ENCODE measurements around the gene TRPC3. TPM values are rescaled to one million over a fixed set of nuclear protein-coding genes. Genes with fewer than 3 reads are reported as not detected.

The TRPC3 gene
- total RNA-seq, 1 experiment from 2014 or later = 0.91 TPM

DNA sequence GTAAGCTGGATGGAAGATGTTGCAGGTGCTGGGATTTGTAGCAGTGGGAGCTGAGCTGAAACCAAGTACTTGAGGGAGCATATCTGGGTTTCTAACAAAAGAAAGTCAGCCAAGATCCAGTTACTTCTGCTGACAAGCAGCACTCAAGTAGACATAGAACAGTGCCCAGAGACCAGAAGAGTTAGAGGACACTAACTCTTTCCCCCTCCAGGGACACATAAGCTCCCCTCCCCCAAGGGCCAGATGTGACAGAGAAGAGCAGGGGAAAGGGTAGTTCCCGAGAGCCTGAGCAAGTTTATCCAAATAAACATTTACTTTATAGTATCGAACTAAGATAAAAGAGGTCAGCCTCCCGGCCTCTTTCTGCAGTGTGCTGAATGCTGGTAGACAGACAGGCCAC, 12.2 kb downstream of the TRPC3 start:
- no peak for DNase-seq
- no peaks in the 10 kb centered on the region for H3K27me3 ChIP-seq (replicated peaks; ENCODE audit: control insufficient read depth, insufficient read depth, low read length)
- intact Hi-C loops (cut with micrococcal nuclease; ENCODE audit: unreplicated experiment) = no loop called here
- H3K9me3 Mint-ChIP-seq (ENCODE audit: unreplicated experiment) = no peaks in the 10 kb centered on the region
- POLR2A ChIA-PET = no interaction called here
- H3K27ac Mint-ChIP-seq (ENCODE audit: unreplicated experiment) = no peak overlapping the region
- no peak overlapping the region for H3K4me3 Mint-ChIP-seq (ENCODE audit: unreplicated experiment)
- no peaks in the 10 kb centered on the region for H3K27me3 Mint-ChIP-seq (ENCODE audit: insufficient read depth, unreplicated experiment)
- BruUV-seq (replicated peaks) = no TSS peak
- peaks cover 7% of the 10 kb centered on the region; the same call in 1 of the 2 replicates for H3K4me1 ChIP-seq
- H3K4me1 Mint-ChIP-seq (ENCODE audit: low read depth, unreplicated experiment) = peaks cover 34% of the 10 kb centered on the region
- no peaks in the 10 kb centered on the region for H3K36me3 ChIP-seq (ENCODE audit: control insufficient read depth, insufficient read depth, low read length)
- CTCF ChIA-PET = interaction anchor here (0.6 kb wide), 1 partner anchor 430 kb away, joined by 3 read pairs; no protein-coding TSS in a partner anchor
- no peaks in the 10 kb centered on the region for H3K9me3 ChIP-seq
- no peaks in the 10 kb centered on the region for H3K36me3 Mint-ChIP-seq (ENCODE audit: insufficient read depth, unreplicated experiment)
- no peak overlapping the region for H3K4me3 ChIP-seq (ENCODE audit: low read depth, low read length)
- TF ChIP-seq, protein P1, sequence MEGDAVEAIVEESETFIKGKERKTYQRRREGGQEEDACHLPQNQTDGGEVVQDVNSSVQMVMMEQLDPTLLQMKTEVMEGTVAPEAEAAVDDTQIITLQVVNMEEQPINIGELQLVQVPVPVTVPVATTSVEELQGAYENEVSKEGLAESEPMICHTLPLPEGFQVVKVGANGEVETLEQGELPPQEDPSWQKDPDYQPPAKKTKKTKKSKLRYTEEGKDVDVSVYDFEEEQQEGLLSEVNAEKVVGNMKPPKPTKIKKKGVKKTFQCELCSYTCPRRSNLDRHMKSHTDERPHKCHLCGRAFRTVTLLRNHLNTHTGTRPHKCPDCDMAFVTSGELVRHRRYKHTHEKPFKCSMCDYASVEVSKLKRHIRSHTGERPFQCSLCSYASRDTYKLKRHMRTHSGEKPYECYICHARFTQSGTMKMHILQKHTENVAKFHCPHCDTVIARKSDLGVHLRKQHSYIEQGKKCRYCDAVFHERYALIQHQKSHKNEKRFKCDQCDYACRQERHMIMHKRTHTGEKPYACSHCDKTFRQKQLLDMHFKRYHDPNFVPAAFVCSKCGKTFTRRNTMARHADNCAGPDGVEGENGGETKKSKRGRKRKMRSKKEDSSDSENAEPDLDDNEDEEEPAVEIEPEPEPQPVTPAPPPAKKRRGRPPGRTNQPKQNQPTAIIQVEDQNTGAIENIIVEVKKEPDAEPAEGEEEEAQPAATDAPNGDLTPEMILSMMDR (IDR thresholded peaks at IDR 0.05; ENCODE audit: insufficient read depth in 1 of 2, low read depth in 1 of 2, low read length in 1 of 2, severe bottlenecking in 1 of 2, unreplicated experiment in 1 of 2) = no peak

DNA sequence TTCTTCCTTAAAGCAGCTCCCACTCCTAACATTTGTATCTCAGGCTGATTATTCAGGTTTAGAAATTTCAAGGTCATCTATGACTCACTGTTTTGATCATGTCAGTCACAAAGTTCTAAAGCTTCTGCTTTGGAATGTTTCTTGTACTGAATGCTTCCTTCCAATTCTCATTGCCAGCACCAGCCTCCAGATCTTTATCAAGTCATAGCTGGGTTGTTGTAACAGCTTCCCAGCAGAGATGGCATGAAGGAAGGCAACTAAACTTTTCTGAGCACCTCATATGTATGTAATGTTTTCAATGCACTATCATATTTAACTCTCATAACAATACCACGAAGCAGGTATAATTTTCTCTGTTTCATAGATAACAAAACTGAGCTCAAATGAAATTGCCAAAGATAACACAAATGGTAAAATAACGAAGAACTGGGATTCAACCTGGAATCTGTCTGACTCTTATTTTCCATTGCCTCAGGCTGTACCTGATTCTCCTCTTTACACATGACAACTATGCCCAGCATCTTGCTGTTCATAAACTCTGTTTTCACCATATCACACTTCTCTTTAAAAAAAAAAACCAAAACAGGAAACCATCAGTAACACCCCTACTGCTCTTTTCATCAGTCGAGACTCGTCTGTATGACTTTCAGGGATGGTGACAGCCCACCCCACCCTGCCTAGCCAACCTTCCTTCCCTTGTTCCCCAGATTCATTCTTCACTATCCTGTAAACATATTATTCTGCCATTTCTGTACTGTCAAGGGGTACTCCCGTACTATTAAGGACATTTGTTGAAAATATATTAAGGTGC, 13.4 kb downstream of the TRPC3 start:
- POLR2A ChIA-PET = no interaction called here
- peaks cover 34% of the 10 kb centered on the region for H3K4me1 Mint-ChIP-seq (ENCODE audit: low read depth, unreplicated experiment)
- no peak for DNase-seq
- Histone ChIP-seq H3K27me3 (replicated peaks; ENCODE audit: control insufficient read depth, insufficient read depth, low read length) (no peaks in the 10 kb centered on the region), H3K9me3 (no peaks in the 10 kb centered on the region), H3K4me1 (peaks cover 7% of the 10 kb centered on the region; the same call in 1 of the 2 replicates), H3K36me3 (ENCODE audit: control insufficient read depth, insufficient read depth, low read length) (no peaks in the 10 kb centered on the region), H3K4me3 (ENCODE audit: low read depth, low read length) (no peak overlapping the region)
- no peak overlapping the region for H3K27ac Mint-ChIP-seq (ENCODE audit: unreplicated experiment)
- no peak overlapping the region for H3K4me3 Mint-ChIP-seq (ENCODE audit: unreplicated experiment)
- intact Hi-C loops (cut with micrococcal nuclease; ENCODE audit: unreplicated experiment) = no loop called here
- no peaks in the 10 kb centered on the region for H3K36me3 Mint-ChIP-seq (ENCODE audit: insufficient read depth, unreplicated experiment)
- BruUV-seq (replicated peaks) = no TSS peak
- TF ChIP-seq, protein P1 (IDR thresholded peaks at IDR 0.05; ENCODE audit: insufficient read depth in 1 of 2, low read depth in 1 of 2, low read length in 1 of 2, severe bottlenecking in 1 of 2, unreplicated experiment in 1 of 2) = no peak
- H3K27me3 Mint-ChIP-seq (ENCODE audit: insufficient read depth, unreplicated experiment) = no peaks in the 10 kb centered on the region
- CTCF ChIA-PET = no interaction called here
- H3K9me3 Mint-ChIP-seq (ENCODE audit: unreplicated experiment) = no peaks in the 10 kb centered on the region

DNA sequence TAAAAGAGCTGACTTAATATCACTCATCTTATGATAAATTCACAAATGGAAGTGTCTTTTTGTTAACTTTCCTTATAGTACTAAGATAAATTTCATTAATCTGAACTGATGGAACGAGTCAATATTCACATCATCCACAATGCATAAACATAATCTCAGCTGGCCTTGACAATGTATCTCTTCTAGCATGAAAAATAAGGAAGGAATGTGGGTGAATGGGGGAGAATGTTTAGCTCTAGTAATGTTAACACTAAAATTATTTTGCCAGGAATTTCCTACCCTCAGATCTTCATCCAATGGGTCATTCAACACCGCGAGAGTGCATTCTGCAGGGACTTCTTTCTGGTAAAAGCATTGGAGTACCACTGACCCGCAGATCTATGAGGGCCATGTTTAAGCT, 15.8 kb downstream of the TRPC3 start:
- Histone ChIP-seq H3K36me3 (ENCODE audit: control insufficient read depth, insufficient read depth, low read length) (no peaks in the 10 kb centered on the region), H3K27me3 (replicated peaks; ENCODE audit: control insufficient read depth, insufficient read depth, low read length) (no peaks in the 10 kb centered on the region), H3K4me3 (ENCODE audit: low read depth, low read length) (no peak overlapping the region), H3K9me3 (no peaks in the 10 kb centered on the region), H3K4me1 (peaks cover 7% of the 10 kb centered on the region; the same call in 1 of the 2 replicates)
- intact Hi-C loops (cut with micrococcal nuclease; ENCODE audit: unreplicated experiment) = no loop called here
- Mint-ChIP-seq H3K27ac (ENCODE audit: unreplicated experiment) (no peak overlapping the region), H3K27me3 (ENCODE audit: insufficient read depth, unreplicated experiment) (no peaks in the 10 kb centered on the region), H3K36me3 (ENCODE audit: insufficient read depth, unreplicated experiment) (no peaks in the 10 kb centered on the region), H3K4me1 (ENCODE audit: low read depth, unreplicated experiment) (peaks cover 18% of the 10 kb centered on the region), H3K4me3 (ENCODE audit: unreplicated experiment) (no peak overlapping the region), H3K9me3 (ENCODE audit: unreplicated experiment) (no peaks in the 10 kb centered on the region)
- DNase-seq = no peak
- CTCF ChIA-PET = no interaction called here
- BruUV-seq (replicated peaks) = no TSS peak
- POLR2A ChIA-PET = no interaction called here
- TF ChIP-seq, protein P1 (IDR thresholded peaks at IDR 0.05; ENCODE audit: insufficient read depth in 1 of 2, low read depth in 1 of 2, low read length in 1 of 2, severe bottlenecking in 1 of 2, unreplicated experiment in 1 of 2) = no peak
